GM12801 (cell line): Measurements from ENCODE around the gene SETDB2.

Experiments
- TF ChIP-seq, protein P1 (sequence below): IDR thresholded peaks from one replicate; pipeline ENCODE4 v1.5.1; 2011; ENCODE audit warnings: control low read depth; ENCODE audit not compliant: insufficient read length; ENCODE audit errors: extremely low read depth

The SETDB2 gene

DNA sequence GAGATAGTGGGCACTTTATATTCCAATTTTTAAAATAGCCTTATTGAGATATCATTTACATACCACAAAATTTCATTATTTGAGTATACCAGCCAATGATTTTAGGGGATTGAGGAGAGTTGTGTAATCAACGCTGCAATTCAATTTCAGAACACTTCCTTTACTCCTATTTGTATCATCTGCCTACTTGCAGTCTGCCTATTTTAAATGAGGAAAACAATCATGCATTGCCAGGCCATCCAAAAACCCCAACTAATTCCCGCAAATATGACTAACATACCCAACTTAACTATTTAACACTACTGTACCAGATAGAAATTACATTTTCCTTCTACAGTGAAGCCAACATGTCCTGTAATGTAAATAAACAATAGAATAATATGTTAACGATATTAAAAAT, 26.9 kb upstream of the SETDB2 start:
- TF ChIP-seq, protein P1, sequence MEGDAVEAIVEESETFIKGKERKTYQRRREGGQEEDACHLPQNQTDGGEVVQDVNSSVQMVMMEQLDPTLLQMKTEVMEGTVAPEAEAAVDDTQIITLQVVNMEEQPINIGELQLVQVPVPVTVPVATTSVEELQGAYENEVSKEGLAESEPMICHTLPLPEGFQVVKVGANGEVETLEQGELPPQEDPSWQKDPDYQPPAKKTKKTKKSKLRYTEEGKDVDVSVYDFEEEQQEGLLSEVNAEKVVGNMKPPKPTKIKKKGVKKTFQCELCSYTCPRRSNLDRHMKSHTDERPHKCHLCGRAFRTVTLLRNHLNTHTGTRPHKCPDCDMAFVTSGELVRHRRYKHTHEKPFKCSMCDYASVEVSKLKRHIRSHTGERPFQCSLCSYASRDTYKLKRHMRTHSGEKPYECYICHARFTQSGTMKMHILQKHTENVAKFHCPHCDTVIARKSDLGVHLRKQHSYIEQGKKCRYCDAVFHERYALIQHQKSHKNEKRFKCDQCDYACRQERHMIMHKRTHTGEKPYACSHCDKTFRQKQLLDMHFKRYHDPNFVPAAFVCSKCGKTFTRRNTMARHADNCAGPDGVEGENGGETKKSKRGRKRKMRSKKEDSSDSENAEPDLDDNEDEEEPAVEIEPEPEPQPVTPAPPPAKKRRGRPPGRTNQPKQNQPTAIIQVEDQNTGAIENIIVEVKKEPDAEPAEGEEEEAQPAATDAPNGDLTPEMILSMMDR, result no peak

DNA sequence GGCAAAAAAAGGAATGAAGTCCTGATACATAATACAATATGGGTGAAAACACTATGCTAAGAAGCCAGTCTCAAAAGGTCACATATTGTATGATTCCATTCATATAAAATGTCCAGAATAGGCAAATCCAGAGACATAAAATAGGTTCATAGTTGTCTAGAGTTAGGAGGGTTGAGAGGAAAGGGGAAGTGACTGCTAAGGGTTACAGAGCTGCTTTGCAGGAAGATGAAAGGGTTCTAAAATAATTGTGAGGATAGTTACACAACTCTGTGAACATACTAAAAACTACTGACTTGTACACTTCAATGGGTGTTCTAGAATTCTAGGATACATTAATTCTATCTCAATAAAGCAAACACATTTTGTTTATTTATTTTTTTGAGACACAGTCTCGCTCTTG, 25.9 kb upstream of the SETDB2 start:
- TF ChIP-seq, protein P1, result no peak

DNA sequence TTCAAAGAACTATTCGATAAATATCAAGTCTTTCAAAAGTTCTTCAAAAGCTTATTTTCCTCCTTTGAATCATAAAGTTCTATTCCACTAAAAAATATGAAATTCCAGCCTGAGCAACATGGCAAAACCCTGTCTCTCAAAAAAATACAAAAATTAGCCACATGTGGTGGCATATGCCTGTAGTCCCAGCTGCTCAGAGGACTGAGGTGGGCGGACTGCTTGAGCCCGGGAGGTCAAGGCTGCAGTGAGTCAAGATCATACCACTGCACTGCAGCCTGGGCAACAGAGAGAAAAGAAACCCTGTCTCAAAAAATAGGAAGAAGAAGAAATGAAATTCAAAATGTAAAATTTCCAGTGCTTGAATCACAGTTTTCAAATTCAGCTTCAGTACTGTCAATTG, 24.8 kb upstream of the SETDB2 start:
- TF ChIP-seq, protein P1, result no peak

DNA sequence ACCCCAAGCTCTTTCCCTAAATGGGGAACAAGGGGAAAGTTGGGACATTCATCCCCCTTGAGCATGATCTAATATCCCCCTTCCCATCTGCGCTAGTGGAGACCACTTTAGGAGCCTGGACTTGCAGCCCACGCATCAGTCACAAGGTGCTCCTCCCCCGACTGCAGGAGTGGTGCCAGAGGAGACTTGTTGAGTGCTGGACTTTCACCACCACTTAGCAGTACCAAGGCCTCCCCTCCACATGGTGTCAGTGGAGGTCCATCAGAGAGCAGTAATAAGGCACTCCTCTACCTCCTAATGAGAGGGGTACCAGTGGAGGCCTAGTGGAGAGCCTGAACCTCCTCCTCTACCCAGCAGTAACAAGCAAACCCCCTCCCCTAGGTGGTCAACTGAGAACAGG, 22.7 kb upstream of the SETDB2 start:
- TF ChIP-seq, protein P1, result no peak

DNA sequence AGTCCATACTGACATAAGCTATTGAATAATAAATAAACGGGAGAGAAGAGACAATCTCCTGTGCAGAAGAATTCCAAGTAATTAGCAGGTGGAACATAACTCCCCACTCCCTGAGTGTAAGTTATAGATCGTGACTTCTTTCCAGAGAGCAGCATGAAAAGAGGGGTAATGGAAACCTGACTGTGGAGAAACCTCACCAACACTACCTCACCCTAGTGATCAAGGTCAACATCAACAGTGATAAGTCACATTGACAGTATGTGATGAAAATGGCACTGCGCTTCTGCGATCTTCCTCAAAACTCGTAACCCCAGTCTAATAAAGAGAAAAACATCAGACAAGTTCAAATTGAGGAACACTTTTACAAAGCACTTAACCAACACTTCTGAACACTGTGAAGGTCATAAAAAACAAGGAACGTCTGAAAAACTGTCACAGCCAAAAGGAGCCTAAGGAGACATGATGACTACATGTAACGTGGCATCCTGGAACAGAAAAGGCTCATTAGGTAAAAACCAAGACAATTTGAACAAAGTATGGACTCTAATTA, 20.0 kb upstream of the SETDB2 start:
- TF ChIP-seq, protein P1, result no peak

DNA sequence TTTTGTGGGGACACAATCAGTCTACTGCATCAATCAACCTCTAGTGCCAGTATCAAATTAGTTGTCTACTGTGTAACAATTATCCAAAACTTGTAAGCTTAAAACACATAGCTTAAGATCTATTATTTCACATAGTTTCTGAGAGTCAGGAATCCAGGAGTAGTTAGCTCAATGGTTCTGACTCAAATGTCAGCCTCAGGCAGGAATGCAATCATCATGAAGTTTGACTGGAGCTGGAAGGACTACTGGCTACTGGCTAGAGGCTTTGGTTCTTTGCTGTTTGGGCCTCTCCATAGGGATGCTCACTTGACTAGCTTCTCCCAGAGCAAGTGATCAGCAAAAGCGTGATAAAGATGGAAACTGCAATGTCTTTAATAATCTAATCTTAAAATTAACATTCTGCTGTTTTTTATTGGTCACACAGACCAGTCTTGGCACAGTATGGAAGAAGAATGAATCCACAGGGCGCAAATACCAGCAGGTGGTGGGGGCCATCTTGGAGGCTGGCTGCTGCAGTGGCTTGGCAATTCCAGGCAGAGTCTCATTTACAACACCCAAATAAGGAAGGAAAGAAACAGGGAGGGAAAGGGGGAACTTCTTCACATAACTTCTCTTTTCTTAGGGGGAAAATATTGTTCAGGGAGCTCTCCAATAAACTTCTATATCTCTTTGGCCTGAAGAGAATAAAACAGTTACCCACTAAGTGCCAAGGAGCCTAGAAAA, 15.9 kb upstream of the SETDB2 start:
- TF ChIP-seq, protein P1, result no peak

DNA sequence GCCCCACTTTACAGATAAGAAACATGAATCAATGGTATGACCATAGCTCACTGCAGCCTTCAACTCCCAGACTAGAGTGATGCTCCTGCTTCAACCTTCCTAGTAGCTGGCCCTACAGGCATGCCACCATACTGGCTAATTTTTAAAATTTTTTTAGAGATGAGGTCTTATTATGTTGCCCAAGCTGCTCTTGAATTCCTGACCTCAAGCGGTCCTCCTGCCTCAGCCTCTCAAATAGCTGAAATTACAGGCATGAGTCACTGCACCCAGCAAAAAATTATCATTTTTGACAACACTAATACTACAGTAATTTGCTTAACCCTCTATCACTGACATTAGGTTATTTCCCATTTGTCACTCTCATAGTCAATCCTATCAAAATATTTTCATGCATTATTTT, 15.0 kb upstream of the SETDB2 start:
- TF ChIP-seq, protein P1, result no peak
